GM06990 (cell line): ENCODE data around the gene PTPRD.

Experiments used
- DNase-seq: peaks from one replicate; pipeline ENCODE4 v3.0.0-alpha.2; 2011; ENCODE audit not compliant: insufficient read length; ENCODE audit errors: extremely low read depth
- H3K27me3 ChIP-seq: replicated peaks from 2 replicates; pipeline ENCODE4 v1.6.0; 2011; ENCODE audit warnings: low read length; ENCODE audit not compliant: control insufficient read depth, insufficient read depth
- H3K36me3 ChIP-seq: 2 replicates; pipeline ENCODE4 v1.5.1; 2011; ENCODE audit warnings: low read length; ENCODE audit not compliant: control insufficient read depth, insufficient read depth
- H3K4me3 ChIP-seq: replicated peaks from 2 replicates; pipeline ENCODE4 v1.5.1; 2011; ENCODE audit warnings: low read depth, mild to moderate bottlenecking, control low read depth, low read length
- TF ChIP-seq, protein P1 (sequence below): IDR thresholded peaks from 2 replicates; pipeline ENCODE4 v1.5.1; 2011; ENCODE audit warnings: low read length, control low read depth, mild to moderate bottlenecking, inconsistent platforms; ENCODE audit not compliant: insufficient read depth, poor library complexity, severe bottlenecking

Gene PTPRD

GRCh38 chr9:10015755-10016154 is 597.0 kb downstream of the PTPRD start:
- TF ChIP-seq, protein P1, sequence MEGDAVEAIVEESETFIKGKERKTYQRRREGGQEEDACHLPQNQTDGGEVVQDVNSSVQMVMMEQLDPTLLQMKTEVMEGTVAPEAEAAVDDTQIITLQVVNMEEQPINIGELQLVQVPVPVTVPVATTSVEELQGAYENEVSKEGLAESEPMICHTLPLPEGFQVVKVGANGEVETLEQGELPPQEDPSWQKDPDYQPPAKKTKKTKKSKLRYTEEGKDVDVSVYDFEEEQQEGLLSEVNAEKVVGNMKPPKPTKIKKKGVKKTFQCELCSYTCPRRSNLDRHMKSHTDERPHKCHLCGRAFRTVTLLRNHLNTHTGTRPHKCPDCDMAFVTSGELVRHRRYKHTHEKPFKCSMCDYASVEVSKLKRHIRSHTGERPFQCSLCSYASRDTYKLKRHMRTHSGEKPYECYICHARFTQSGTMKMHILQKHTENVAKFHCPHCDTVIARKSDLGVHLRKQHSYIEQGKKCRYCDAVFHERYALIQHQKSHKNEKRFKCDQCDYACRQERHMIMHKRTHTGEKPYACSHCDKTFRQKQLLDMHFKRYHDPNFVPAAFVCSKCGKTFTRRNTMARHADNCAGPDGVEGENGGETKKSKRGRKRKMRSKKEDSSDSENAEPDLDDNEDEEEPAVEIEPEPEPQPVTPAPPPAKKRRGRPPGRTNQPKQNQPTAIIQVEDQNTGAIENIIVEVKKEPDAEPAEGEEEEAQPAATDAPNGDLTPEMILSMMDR: no peak
- DNase-seq: no peak
- H3K36me3 ChIP-seq: no peaks in the 10 kb centered on the region
- H3K4me3 ChIP-seq: no peak overlapping the region
- no peaks in the 10 kb centered on the region for H3K27me3 ChIP-seq

GRCh38 chr9:10014889-10015288 is 597.9 kb downstream of the PTPRD start:
- TF ChIP-seq, protein P1: no peak
- no peak for DNase-seq
- Histone ChIP-seq H3K27me3 (no peaks in the 10 kb centered on the region), H3K36me3 (no peaks in the 10 kb centered on the region), H3K4me3 (no peak overlapping the region)

DNA sequence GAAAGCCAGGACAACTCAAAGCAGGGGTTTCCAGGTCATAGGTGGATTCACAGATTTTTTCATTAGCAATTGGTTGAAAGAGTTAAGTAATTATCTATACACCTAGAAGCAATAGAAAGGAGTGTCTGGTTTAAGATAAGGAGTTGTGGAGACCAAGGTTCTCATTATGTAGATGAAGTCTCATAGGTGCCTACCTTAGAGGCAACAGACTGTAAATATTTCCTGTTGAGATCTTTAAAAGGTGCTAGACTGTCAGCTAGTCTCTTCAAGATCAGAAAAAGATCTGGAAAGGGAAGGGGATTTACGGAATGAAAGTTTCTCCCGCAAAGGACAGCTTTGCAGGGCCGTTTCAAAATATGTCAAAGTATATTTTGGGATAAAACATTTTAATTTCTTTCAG is 603.4 kb downstream of the PTPRD start:
- no peak for DNase-seq
- Histone ChIP-seq H3K27me3 (no peaks in the 10 kb centered on the region), H3K36me3 (no peaks in the 10 kb centered on the region), H3K4me3 (no peak overlapping the region)
- TF ChIP-seq, protein P1: no peak

DNA sequence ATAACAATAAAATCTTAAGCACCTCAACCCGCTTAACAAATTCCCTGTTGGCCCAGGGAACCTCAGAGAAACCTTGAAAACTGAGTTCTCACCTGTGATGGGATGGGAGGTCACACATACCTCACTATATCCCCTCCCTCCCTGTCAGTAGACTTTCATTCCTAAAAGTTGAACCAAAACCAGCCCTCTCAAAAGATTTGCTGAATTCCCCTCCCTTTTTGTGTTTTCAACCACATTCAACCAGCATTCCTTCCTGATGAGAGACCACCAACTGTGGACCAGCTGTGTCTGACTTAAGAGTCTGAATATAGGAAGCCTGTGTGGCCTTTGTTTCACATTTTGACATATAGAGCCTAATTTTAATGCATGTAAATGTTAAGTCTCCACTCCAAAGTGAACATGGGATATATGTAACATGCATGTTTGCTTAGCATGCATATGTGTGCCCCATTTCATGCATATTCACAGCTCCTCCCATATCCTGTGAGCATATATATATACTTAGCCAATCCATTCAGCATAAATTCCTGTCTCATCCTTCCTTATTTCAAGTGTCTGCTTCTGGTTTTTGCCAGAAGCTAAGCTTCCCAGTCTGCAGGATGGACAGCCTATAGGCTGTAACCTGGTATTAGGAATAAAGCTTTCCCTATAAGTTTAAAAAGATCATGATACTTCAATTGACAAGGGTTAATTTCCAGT is 604.6 kb downstream of the PTPRD start:
- no peaks in the 10 kb centered on the region for H3K36me3 ChIP-seq
- TF ChIP-seq, protein P1: no peak
- H3K4me3 ChIP-seq: no peak overlapping the region
- DNase-seq: no peak
- H3K27me3 ChIP-seq: no peaks in the 10 kb centered on the region

- no peak for DNase-seq
- Histone ChIP-seq H3K36me3 (no peaks in the 10 kb centered on the region), H3K27me3 (no peaks in the 10 kb centered on the region), H3K4me3 (no peak overlapping the region)
- TF ChIP-seq, protein P1: no peak
Measured at GRCh38 chr9:10007356-10007755, 605.4 kb downstream of the PTPRD start.

DNA sequence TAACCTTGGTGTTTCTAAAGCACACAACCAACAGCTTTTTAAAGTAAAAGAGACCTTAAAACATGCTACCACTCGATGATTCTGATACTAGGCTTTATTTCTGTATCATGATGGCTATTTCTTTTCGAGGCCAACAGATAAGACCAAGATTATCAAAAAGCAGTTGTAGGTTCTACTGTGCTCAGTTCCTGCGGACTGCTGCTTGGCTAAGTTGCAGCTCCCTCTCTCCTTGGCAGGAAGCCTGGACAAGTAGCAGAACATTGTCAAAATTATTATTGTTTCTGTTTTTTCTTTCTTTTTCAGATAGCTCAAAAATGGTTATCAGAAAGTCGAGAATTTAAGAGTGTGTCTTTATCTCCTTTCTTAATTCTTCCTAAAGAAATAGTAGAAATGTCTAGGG is 607.6 kb downstream of the PTPRD start:
- TF ChIP-seq, protein P1: no peak
- no peak for DNase-seq
- no peaks in the 10 kb centered on the region for H3K36me3 ChIP-seq
- no peak overlapping the region for H3K4me3 ChIP-seq
- no peaks in the 10 kb centered on the region for H3K27me3 ChIP-seq
